ENCODE measurements around the gene LRIG3. TPM values are rescaled to one million over a fixed set of nuclear protein-coding genes. Genes with fewer than 3 reads are reported as not detected.

The LRIG3 gene
- total and polyA plus RNA-seq, 2 of the 4 experiments (the other 2 are of a cell fraction) = 26.4 to 71.2 TPM

DNA sequence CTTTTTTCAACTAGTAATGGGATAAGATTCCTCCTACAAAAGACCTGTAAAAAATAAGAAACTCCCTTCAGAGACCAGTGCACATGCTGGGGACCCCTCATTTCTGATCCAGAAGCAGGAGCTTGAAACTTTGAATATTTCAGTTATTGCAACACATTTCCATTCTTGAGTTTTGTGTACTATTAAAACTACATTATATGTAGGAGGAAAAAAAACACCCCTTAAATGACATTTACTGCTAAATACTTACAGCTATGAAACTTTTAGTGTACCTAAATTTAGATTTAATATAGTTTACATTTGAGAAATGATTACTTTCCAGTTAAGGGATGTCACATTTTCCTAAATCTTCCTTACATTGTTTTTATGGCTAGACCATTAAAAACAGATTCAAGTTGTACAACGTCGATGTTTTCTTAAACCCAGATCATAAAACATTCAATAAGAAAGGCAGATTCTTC, 4.1 kb downstream of the LRIG3 start:
- H3K23ac ChIP-seq (ENCODE audit: low read depth, low read length) = no peak overlapping the region
- DNase-seq = no peak
- H2BK5ac ChIP-seq (ENCODE audit: low read depth, low read length, poor library complexity, severe bottlenecking) = no peak overlapping the region
- H3K4me2 ChIP-seq (ENCODE audit: low read depth, low read length) = peak overlapping the region; percentile 97; the same call in 1 of the 2 replicates
- H4K8ac ChIP-seq (ENCODE audit: low read depth in 2 of 2, low read length in 2 of 2) = peak overlapping the region in 1 of 2 experiments; percentile 4; a peak in 1 of 4 replicates
- H3K4ac ChIP-seq (ENCODE audit: low read depth, low read length) = no peak overlapping the region
- H2AK5ac ChIP-seq (ENCODE audit: low read depth, low read length) = no peak overlapping the region
- H2BK20ac ChIP-seq (ENCODE audit: low read depth, low read length) = no peak overlapping the region
- no TSS peak for BruUV-seq (replicated peaks)
- H3K27ac ChIP-seq (ENCODE audit: insufficient read depth, low read length) = no peak overlapping the region
- no peak overlapping the region for H3K18ac ChIP-seq (ENCODE audit: low read depth, low read length)
- TF ChIP-seq NFE2L2 (IDR thresholded peaks at IDR 0.05; ENCODE audit: low read depth, low read length) (no peak), RCOR1 (IDR thresholded peaks at IDR 0.05; ENCODE audit: insufficient replicate concordance, low read length) (no peak), CHD1 (IDR thresholded peaks at IDR 0.05; ENCODE audit: low read depth, low read length) (no peak), CEBPB (IDR thresholded peaks at IDR 0.05; ENCODE audit: low read depth, low read length) (peak; percentile 73), MAZ (IDR thresholded peaks at IDR 0.05; ENCODE audit: borderline replicate concordance, low read depth, low read length) (no peak), RAD21 (IDR thresholded peaks at IDR 0.05; ENCODE audit: low read length) (no peak)
- TF ChIP-seq, protein P1, sequence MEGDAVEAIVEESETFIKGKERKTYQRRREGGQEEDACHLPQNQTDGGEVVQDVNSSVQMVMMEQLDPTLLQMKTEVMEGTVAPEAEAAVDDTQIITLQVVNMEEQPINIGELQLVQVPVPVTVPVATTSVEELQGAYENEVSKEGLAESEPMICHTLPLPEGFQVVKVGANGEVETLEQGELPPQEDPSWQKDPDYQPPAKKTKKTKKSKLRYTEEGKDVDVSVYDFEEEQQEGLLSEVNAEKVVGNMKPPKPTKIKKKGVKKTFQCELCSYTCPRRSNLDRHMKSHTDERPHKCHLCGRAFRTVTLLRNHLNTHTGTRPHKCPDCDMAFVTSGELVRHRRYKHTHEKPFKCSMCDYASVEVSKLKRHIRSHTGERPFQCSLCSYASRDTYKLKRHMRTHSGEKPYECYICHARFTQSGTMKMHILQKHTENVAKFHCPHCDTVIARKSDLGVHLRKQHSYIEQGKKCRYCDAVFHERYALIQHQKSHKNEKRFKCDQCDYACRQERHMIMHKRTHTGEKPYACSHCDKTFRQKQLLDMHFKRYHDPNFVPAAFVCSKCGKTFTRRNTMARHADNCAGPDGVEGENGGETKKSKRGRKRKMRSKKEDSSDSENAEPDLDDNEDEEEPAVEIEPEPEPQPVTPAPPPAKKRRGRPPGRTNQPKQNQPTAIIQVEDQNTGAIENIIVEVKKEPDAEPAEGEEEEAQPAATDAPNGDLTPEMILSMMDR (conservative IDR thresholded peaks at IDR 0.05; ENCODE audit: low read depth, low read length) = no peak
- no peaks in the 10 kb centered on the region for H3K9me3 ChIP-seq (ENCODE audit: control insufficient read depth, insufficient read depth, low read length)
- no peak overlapping the region for H3K56ac ChIP-seq (ENCODE audit: extremely low read depth, insufficient read depth, low read length)
- no peaks in the 10 kb centered on the region; the same call in 1 of the 2 replicates for H4K20me1 ChIP-seq (ENCODE audit: insufficient read depth, low read length)
- no peak overlapping the region for H4K91ac ChIP-seq (ENCODE audit: insufficient read depth, low read depth, low read length)
- no peak overlapping the region for H2AFZ ChIP-seq (replicated peaks; ENCODE audit: low read length, poor library complexity)
- peaks cover 8 to 29% of the 10 kb centered on the region in 2 experiments; a peak in 3 of 4 replicates for H3K79me1 ChIP-seq (ENCODE audit: low read depth in 1 of 2, low read length in 2 of 2)
- H3K4me1 ChIP-seq (ENCODE audit: control insufficient read depth, insufficient read depth, low read length) = peaks cover 2% of the 10 kb centered on the region
- no peak overlapping the region for H2BK120ac ChIP-seq (ENCODE audit: low read depth, low read length)
- H2AK9ac ChIP-seq (replicated peaks; ENCODE audit: low read depth, low read length, poor library complexity) = no peak overlapping the region
- no peaks in the 10 kb centered on the region for H3K27me3 ChIP-seq (ENCODE audit: control insufficient read depth, insufficient read depth, low read length)
- ATAC-seq (ENCODE audit: low read depth) = no peak
- no peak overlapping the region for H4K5ac ChIP-seq (ENCODE audit: low read depth, low read length)
- peaks cover 2% of the 10 kb centered on the region; the same call in 1 of the 2 replicates for H3K9me1 ChIP-seq (ENCODE audit: insufficient read depth, low read length)
- POLR2A ChIA-PET (ENCODE audit: unreplicated experiment) = no interaction called here
- H3K9ac ChIP-seq (ENCODE audit: low read depth, low read length) = peak overlapping the region; percentile 92; the same call in 1 of the 2 replicates
- H3K14ac ChIP-seq (replicated peaks; ENCODE audit: low read depth, low read length) = 0 out of 2 replicates have a peak overlapping the region, but pooled peaks have one; percentile 26
- CTCF ChIA-PET = interaction anchor here (0.8 to 2.0 kb wide), 3 partner anchors 17 to 376 kb away, joined by 3 to 6 read pairs (median 4); no protein-coding TSS in a partner anchor
- WGBS, 2 experiments (ENCODE audit: extremely low coverage in 2 of 2, insufficient read length in 1 of 2) = no CpG with 5 or more reads among the region's 2 CpGs
- dilution Hi-C loops (cut with HindIII; ENCODE audit: low sequenced_read_pairs, unreplicated experiment) (no loop called here), intact Hi-C loops (cut with micrococcal nuclease) (loop anchor here (2.0 to 5.0 kb wide), 5 partner anchors 39 to 929 kb away; no protein-coding TSS in a partner anchor), in situ Hi-C loops (cut with MboI; ENCODE audit: low sequenced_read_pairs) (loop anchor here (10.0 kb wide), 1 partner anchor 169 kb away; no protein-coding TSS in a partner anchor)
- H2BK15ac ChIP-seq (ENCODE audit: low read depth, low read length) = no peak overlapping the region
- H3K4me3 ChIP-seq (ENCODE audit: insufficient read depth, low read depth, low read length) = no peak overlapping the region
- H3K36me3 ChIP-seq (ENCODE audit: control insufficient read depth, insufficient read depth, low read length) = peaks cover 10% of the 10 kb centered on the region
